ENCODE results near the gene FMN2.

DNA sequence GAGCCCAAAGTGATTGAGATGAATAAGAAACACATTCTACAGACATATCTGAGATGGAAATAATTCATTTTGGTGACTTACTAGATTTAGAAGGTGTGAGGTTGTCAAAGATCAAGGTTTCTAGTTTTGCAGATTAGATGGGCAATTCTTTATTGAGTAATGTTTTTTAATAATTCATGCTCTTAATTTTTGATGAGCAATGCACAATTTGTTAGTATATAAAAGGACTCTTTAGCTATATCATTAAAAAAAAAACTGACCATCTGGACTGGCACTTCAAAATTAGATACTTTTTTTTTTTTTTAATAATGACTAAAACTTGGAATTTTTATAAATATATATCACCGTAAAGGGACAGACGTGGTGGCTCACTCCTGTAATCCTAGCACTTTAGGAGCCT, 63.9 kb downstream of the FMN2 start:
- TF ChIP-seq, protein P1, sequence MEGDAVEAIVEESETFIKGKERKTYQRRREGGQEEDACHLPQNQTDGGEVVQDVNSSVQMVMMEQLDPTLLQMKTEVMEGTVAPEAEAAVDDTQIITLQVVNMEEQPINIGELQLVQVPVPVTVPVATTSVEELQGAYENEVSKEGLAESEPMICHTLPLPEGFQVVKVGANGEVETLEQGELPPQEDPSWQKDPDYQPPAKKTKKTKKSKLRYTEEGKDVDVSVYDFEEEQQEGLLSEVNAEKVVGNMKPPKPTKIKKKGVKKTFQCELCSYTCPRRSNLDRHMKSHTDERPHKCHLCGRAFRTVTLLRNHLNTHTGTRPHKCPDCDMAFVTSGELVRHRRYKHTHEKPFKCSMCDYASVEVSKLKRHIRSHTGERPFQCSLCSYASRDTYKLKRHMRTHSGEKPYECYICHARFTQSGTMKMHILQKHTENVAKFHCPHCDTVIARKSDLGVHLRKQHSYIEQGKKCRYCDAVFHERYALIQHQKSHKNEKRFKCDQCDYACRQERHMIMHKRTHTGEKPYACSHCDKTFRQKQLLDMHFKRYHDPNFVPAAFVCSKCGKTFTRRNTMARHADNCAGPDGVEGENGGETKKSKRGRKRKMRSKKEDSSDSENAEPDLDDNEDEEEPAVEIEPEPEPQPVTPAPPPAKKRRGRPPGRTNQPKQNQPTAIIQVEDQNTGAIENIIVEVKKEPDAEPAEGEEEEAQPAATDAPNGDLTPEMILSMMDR (IDR thresholded peaks at IDR 0.05; ENCODE audit: low read depth, low read length): no peak
- TF ChIP-seq EZH2phosphoT487 (IDR thresholded peaks at IDR 0.05; ENCODE audit: low read depth): no peak
